Right lobe of liver (tissue), 6 donors: Measurements from ENCODE around the gene ANO7. TPM values are rescaled to one million over a fixed set of nuclear protein-coding genes. Genes with fewer than 3 reads are reported as not detected.
A peak's percentile ranks its signal among the peaks of the same experiment; 100 is the strongest.

Experiments
- ATAC-seq, 4 donors: fragments of 200-7000 bp; cut with Tn5 transposase; one replicate each; pipeline ENCODE4 v1.9.1; 2020; ENCODE audit warnings: mild to moderate bottlenecking in 4 of 4, moderate library complexity in 4 of 4
- DNase-seq, 3 donors: peaks; one replicate each; pipeline ENCODE4 v3.0.0-alpha.2; 2020
- H3K27ac ChIP-seq, 3 donors: fragments of 200-600 bp; one replicate each; pipeline ENCODE4 v1.8.0; 2022
- H3K27me3 ChIP-seq, 2 donors: fragments of 200-600 bp; one replicate each; pipeline ENCODE4 v1.8.0; 2022
- H3K36me3 ChIP-seq, 4 donors: fragments of 200-600 bp; sonication (generic) in 1 of 4; one replicate each; pipeline versions ENCODE4 v1.5.1 to v1.8.0; 2017 to 2022; ENCODE audit warnings: control low read depth in 1 of 4
- H3K4me1 ChIP-seq, 4 donors: fragments of 200-600 bp; sonication (generic) in 1 of 4; one replicate each; pipeline versions ENCODE4 v1.5.1 to v1.8.0; 2017 to 2022; ENCODE audit warnings: control low read depth in 1 of 4
- H3K4me3 ChIP-seq, 3 donors: fragments of 200-600 bp; one replicate each; pipeline ENCODE4 v1.8.0; 2022
- H3K9me3 ChIP-seq, 4 donors: fragments of 200-600 bp; sonication (generic) in 1 of 4; one replicate each; pipeline versions ENCODE4 v1.5.1 to v1.8.0; 2017 to 2022; ENCODE audit warnings: control low read depth in 1 of 4
- CTCF ChIP-seq, 4 donors: fragments of 200-600 bp in 3 of 4; fragments of 450-650 bp in 1 of 4; IDR thresholded peaks; one replicate each; pipeline versions ENCODE4 v1.5.1 to v1.8.0; 2016 to 2022; ENCODE audit warnings: antibody characterized with exemption in 4 of 4, mild to moderate bottlenecking in 2 of 4
- POLR2A ChIP-seq: fragments of 450-650 bp; IDR thresholded peaks from one replicate; pipeline ENCODE4 v1.6.1; 2017; ENCODE audit warnings: antibody characterized with exemption, mild to moderate bottlenecking
- WGBS: methylation state at CpG from one replicate; pipeline ENCODE4 v1.1.6; 2018; ENCODE audit warnings: low coverage, low lambda C conversion rate; ENCODE audit not compliant: insufficient coverage; ENCODE audit errors: missing lambda C conversion rate; 5-methylcytosine and 5-hydroxymethylcytosine counted together
- intact Hi-C, 2 donors: fragments of 100-400 bp; cut with DNase I; formaldehyde crosslinking; loops; one replicate each; pipeline versions ENCODE4 v1.11.2 to v1.14.1; 2022
- total RNA-seq, 6 experiments: library from RNA; depleted of rRNA in 2 of 6; stranded (reverse); fragments of >200 nt in 2 of 6; fragmentation: NEBNext Ultra II Directional in 3 of 6; extraction: Animal tissue kit (Norgen Biotek cat#: 25700) in 3 of 6; gene quantifications; one replicate each; pipeline versions ENCODE4 v1.1.0 to v1.2.4, GENCODE V29; 2016 to 2023
- donor health status: DM: no; HTN: yes; CAD: no.
- donor health status: DM: no; HTN: no; CAD: no.
- donor health status: DM: no; HTN: no; CAD: no.
- donor health status: DM: no; HTN: yes; CAD: no.
- donor health status: DM: no; HTN: yes; CAD: no.

Gene ANO7
- total RNA-seq, 6 experiments from 2014 or later: 0.61 to 2.4 (median 0.97) TPM

GRCh38 chr2:241268716-241269445 lies 80.4 kb downstream of the ANO7 start:
- DNase-seq (no peak), ATAC-seq (no peak)
- WGBS: 97% methylated on average over 14 of the region's 14 CpGs
- Histone ChIP-seq H3K27ac (no peak overlapping the region), H3K9me3 (no peaks in the 10 kb centered on the region), H3K27me3 (no peaks in the 10 kb centered on the region), H3K4me1 (peaks cover 0 to 44% (median 17%) of the 10 kb centered on the region in 4 donors), H3K4me3 (no peak overlapping the region), H3K36me3 (peaks cover 0 to 51% (median 29%) of the 10 kb centered on the region in 4 donors)
- intact Hi-C loops: no loop called here
- no peak for TF ChIP-seq POLR2A
- TF ChIP-seq CTCF (IDR thresholded peaks at IDR 0.05): no peak

- no peaks in the 10 kb centered on the region for H3K27me3 ChIP-seq
- H3K4me3 ChIP-seq: peak overlapping the region in 1 of 3 donors; percentile 14
- H3K27ac ChIP-seq: peak overlapping the region in 1 of 3 donors; percentile 98
- intact Hi-C loops: no loop called here
- no peak for ATAC-seq
- TF ChIP-seq CTCF (IDR thresholded peaks at IDR 0.05) (no peak), POLR2A (no peak)
- H3K4me1 ChIP-seq: peaks cover 0 to 50% (median 19%) of the 10 kb centered on the region in 4 donors
- H3K36me3 ChIP-seq: peaks cover 0 to 40% (median 22%) of the 10 kb centered on the region in 4 donors
- no peaks in the 10 kb centered on the region for H3K9me3 ChIP-seq
- 86% methylated on average over 9 of the region's 15 CpGs for WGBS
- no peak for DNase-seq
Measured at GRCh38 chr2:241269707-241270520, 81.4 kb downstream of the ANO7 start.

- TF ChIP-seq POLR2A: no peak
- TF ChIP-seq CTCF (IDR thresholded peaks at IDR 0.05): no peak
- H3K9me3 ChIP-seq: no peaks in the 10 kb centered on the region
- H3K4me1 ChIP-seq: peaks cover 0 to 50% (median 19%) of the 10 kb centered on the region in 4 donors
- ATAC-seq: no peak
- H3K27me3 ChIP-seq: no peaks in the 10 kb centered on the region
- no peak for DNase-seq
- H3K27ac ChIP-seq: peak overlapping the region in 1 of 3 donors; percentile 98
- 10% methylated on average over 2 of the region's 5 CpGs for WGBS
- peaks cover 0 to 34% (median 19%) of the 10 kb centered on the region in 4 donors for H3K36me3 ChIP-seq
- intact Hi-C loops: no loop called here
- peak overlapping the region; percentile 60 to 88 (median 85) for H3K4me3 ChIP-seq
Measured at GRCh38 chr2:241270531-241270930, 82.1 kb downstream of the ANO7 start.

- peaks cover 0 to 50% (median 19%) of the 10 kb centered on the region in 4 donors for H3K4me1 ChIP-seq
- H3K27ac ChIP-seq: peak overlapping the region; percentile 92 to 98 (median 94)
- WGBS: 0% methylated on average over 4 of the region's 37 CpGs
Measured at GRCh38 chr2:241271706-241272302, 83.3 kb downstream of the ANO7 start.

More at GRCh38 chr2:241271706-241272302, 83.3 kb downstream of the ANO7 start:
- Histone ChIP-seq H3K4me3 (peak overlapping the region; percentile 60 to 88 (median 85)), H3K36me3 (peaks cover 0 to 21% (median 12%) of the 10 kb centered on the region in 4 donors), H3K9me3 (no peaks in the 10 kb centered on the region), H3K27me3 (no peaks in the 10 kb centered on the region)
- TF ChIP-seq CTCF (IDR thresholded peaks at IDR 0.05) (no peak), POLR2A (peak; percentile 55)
- ATAC-seq (peak; percentile 86 to 89 (median 88)), DNase-seq (peak; percentile 90 to 94 (median 93))
- intact Hi-C loops: no loop called here
